CD14-positive monocyte (primary cell): Measurements from ENCODE around the gene ZNF653. TPM values are rescaled to one million over a fixed set of nuclear protein-coding genes. Genes with fewer than 3 reads are reported as not detected.
A peak's percentile ranks its signal among the peaks of the same experiment; 100 is the strongest.

Source experiments
- DNase-seq, 3 donors: peaks; one replicate each; pipeline ENCODE4 v3.0.0-alpha.2; 2011 to 2022
- H2AFZ ChIP-seq: 2 replicates; pipeline ENCODE4 v1.6.0; 2012; ENCODE audit warnings: mild to moderate bottlenecking, low read depth, low read length, inconsistent platforms; ENCODE audit not compliant: insufficient read depth, poor library complexity, severe bottlenecking
- H3K27ac ChIP-seq, 2 donors: 1 replicate in 1 of 2; 2 replicates in 1 of 2; pipeline ENCODE4 v1.5.1; 2012 to 2013; ENCODE audit warnings: low read length in 2 of 2, control low read depth in 1 of 2, inconsistent platforms in 1 of 2, low read depth in 1 of 2, mild to moderate bottlenecking in 1 of 2
- H3K27me3 ChIP-seq, 2 donors: one replicate each; pipeline versions ENCODE4 v1.6.0 to v1.6.1; 2011 to 2013; ENCODE audit warnings: low read length in 2 of 2; ENCODE audit not compliant: control insufficient read depth in 2 of 2, insufficient read depth in 2 of 2
- H3K36me3 ChIP-seq, 2 donors: replicated peaks in 1 of 2; 1 replicate in 1 of 2; 2 replicates in 1 of 2; pipeline versions ENCODE4 v1.5.1 to v1.6.1; 2012 to 2013; ENCODE audit warnings: low read length in 2 of 2, control low read depth in 1 of 2, inconsistent platforms in 1 of 2, mild to moderate bottlenecking in 1 of 2; ENCODE audit not compliant: insufficient read depth in 2 of 2, control insufficient read depth in 1 of 2
- H3K4me1 ChIP-seq, 2 donors: 1 replicate in 1 of 2; 2 replicates in 1 of 2; pipeline versions ENCODE4 v1.5.1 to v1.6.1; 2012 to 2013; ENCODE audit warnings: low read length in 2 of 2, control low read depth in 1 of 2, inconsistent platforms in 1 of 2, mild to moderate bottlenecking in 1 of 2, moderate library complexity in 1 of 2; ENCODE audit not compliant: insufficient read depth in 2 of 2, control insufficient read depth in 1 of 2
- H3K4me2 ChIP-seq: replicated peaks from 2 replicates; pipeline ENCODE3; 2012; ENCODE audit warnings: low read length, moderate library complexity, mild to moderate bottlenecking; ENCODE audit not compliant: poor library complexity, severe bottlenecking; ENCODE audit errors: extremely low read depth
- H3K4me3 ChIP-seq, 3 experiments: fragments of 200-600 bp in 1 of 3; sonication (generic) in 1 of 3; replicated peaks in 1 of 3; 1 replicate in 2 of 3; 2 replicates in 1 of 3; pipeline ENCODE4 v1.5.1; 2011 to 2013; ENCODE audit warnings: low read length in 3 of 3, mild to moderate bottlenecking in 3 of 3, control low read depth in 2 of 3, low read depth in 2 of 3, inconsistent platforms in 1 of 3, moderate library complexity in 1 of 3
- H3K79me2 ChIP-seq: 2 replicates; pipeline ENCODE4 v1.6.0; 2012; ENCODE audit warnings: mild to moderate bottlenecking, control low read depth, inconsistent platforms, low read length, moderate library complexity; ENCODE audit not compliant: insufficient read depth
- H3K9ac ChIP-seq: 2 replicates; pipeline ENCODE4 v1.6.0; 2017; ENCODE audit warnings: low read length, mild to moderate bottlenecking; ENCODE audit not compliant: insufficient read depth, poor library complexity, severe bottlenecking
- H3K9me3 ChIP-seq, 2 donors: replicated peaks in 1 of 2; 1 replicate in 1 of 2; 2 replicates in 1 of 2; pipeline versions ENCODE4 v1.5.1 to v1.6.1; 2012 to 2013; ENCODE audit warnings: low read length in 2 of 2, control low read depth in 1 of 2; ENCODE audit not compliant: control insufficient read depth in 1 of 2, insufficient read depth in 1 of 2
- H4K20me1 ChIP-seq: 2 replicates; pipeline ENCODE4 v1.6.0; 2012; ENCODE audit warnings: mild to moderate bottlenecking, low read length, control low read depth, moderate library complexity; ENCODE audit not compliant: insufficient read depth
- H3K27ac Mint-ChIP-seq, 7 donors: one replicate each; pipeline ENCODE4 v1.8.0; 2020; ENCODE audit warnings: mild to moderate bottlenecking in 7 of 7, mixed read lengths in 7 of 7, moderate library complexity in 6 of 7, inconsistent platforms in 2 of 7
- H3K27me3 Mint-ChIP-seq, 3 donors: one replicate each; pipeline ENCODE4 v1.8.0; 2021 to 2022; ENCODE audit warnings: low read depth in 3 of 3, mild to moderate bottlenecking in 3 of 3, mixed read lengths in 3 of 3, moderate library complexity in 3 of 3, inconsistent platforms in 1 of 3
- H3K36me3 Mint-ChIP-seq, 2 donors: one replicate each; pipeline ENCODE4 v1.8.0; 2020; ENCODE audit warnings: mixed read lengths in 2 of 2, inconsistent platforms in 1 of 2, mild to moderate bottlenecking in 1 of 2
- H3K4me1 Mint-ChIP-seq: one replicate; pipeline ENCODE4 v1.8.0; 2020; ENCODE audit warnings: mild to moderate bottlenecking, mixed read lengths
- H3K4me3 Mint-ChIP-seq, 2 donors: one replicate each; pipeline ENCODE4 v1.8.0; 2020; ENCODE audit warnings: mild to moderate bottlenecking in 2 of 2, mixed read lengths in 2 of 2, moderate library complexity in 1 of 2
- H3K9me3 Mint-ChIP-seq, 7 donors: one replicate each; pipeline ENCODE4 v1.8.0; 2020 to 2022; ENCODE audit warnings: mixed read lengths in 7 of 7, mild to moderate bottlenecking in 6 of 7, moderate library complexity in 6 of 7, inconsistent platforms in 2 of 7
- CTCF ChIP-seq: fragments of 200-600 bp; IDR thresholded peaks from one replicate; pipeline ENCODE4 v1.8.0; 2022; ENCODE audit warnings: antibody characterized with exemption, mild to moderate bottlenecking
- WGBS: methylation state at CpG from one replicate; pipeline ENCODE4 v1.1.5; 2013; ENCODE audit warnings: missing lambda C conversion rate; ENCODE audit not compliant: insufficient coverage; 5-methylcytosine and 5-hydroxymethylcytosine counted together
- intact Hi-C, 2 donors: fragments of 100-400 bp; cut with micrococcal nuclease; formaldehyde crosslinking; loops; one replicate each; pipeline versions ENCODE4 v1.15.0 to v1.15.1; 2023
- polyA plus RNA-seq, 3 donors: library from polyadenylated mRNA; depleted of rRNA in 1 of 3; unstranded in 2 of 3; stranded (reverse) in 1 of 3; fragments of 300-500 nt in 2 of 3; fragments of >200 nt in 1 of 3; fragmentation: Illumina TruSeq in 2 of 3; gene quantifications; 1 replicate in 2 of 3; 2 replicates in 1 of 3; pipeline ENCODE4 v1.2.3, GENCODE V29; 2012 to 2021

The ZNF653 gene
- polyA plus RNA-seq, 3 donors: 0.88 to 8.1 (median 1.2) TPM

GRCh38 chr19:11551603-11552235, 46.1 kb upstream of the ZNF653 start:
- Histone ChIP-seq H3K27ac (no peak overlapping the region), H4K20me1 (peaks cover 20% of the 10 kb centered on the region), H2AFZ (no peak overlapping the region), H3K36me3 (peaks cover 25 to 41% of the 10 kb centered on the region in 2 donors), H3K4me1 (peaks cover 0 to under 1% of the 10 kb centered on the region in 2 donors), H3K9ac (no peak overlapping the region), H3K9me3 (no peaks in the 10 kb centered on the region), H3K79me2 (peaks cover 5% of the 10 kb centered on the region), H3K27me3 (no peaks in the 10 kb centered on the region), H3K4me2 (no peak overlapping the region), H3K4me3 (no peak overlapping the region)
- Mint-ChIP-seq H3K27ac (peak overlapping the region in 1 of 7 donors; percentile 50), H3K36me3 (peaks cover 32 to 53% of the 10 kb centered on the region in 2 donors), H3K9me3 (peaks cover 0 to 3% (median 0%) of the 10 kb centered on the region in 7 donors), H3K4me1 (peaks cover 14% of the 10 kb centered on the region), H3K27me3 (no peaks in the 10 kb centered on the region), H3K4me3 (no peak overlapping the region)
- no peak for DNase-seq
- WGBS: 93% methylated on average over 25 of the region's 26 CpGs
- intact Hi-C loops: no loop called here
- no peak for TF ChIP-seq CTCF

- peaks cover 9% of the 10 kb centered on the region for H4K20me1 ChIP-seq
- no peaks in the 10 kb centered on the region for H3K9me3 ChIP-seq
- no peak overlapping the region for H3K4me3 Mint-ChIP-seq
- H3K9me3 Mint-ChIP-seq: peaks cover 0 to 3% (median 0%) of the 10 kb centered on the region in 7 donors
- peak overlapping the region in 2 of 7 donors; percentile 26 to 70 for H3K27ac Mint-ChIP-seq
- H3K9ac ChIP-seq: no peak overlapping the region
- H3K27me3 Mint-ChIP-seq: peaks cover 0 to 7% (median 2%) of the 10 kb centered on the region in 3 donors
- H3K27ac ChIP-seq: no peak overlapping the region
- intact Hi-C loops: no loop called here
- no peak for DNase-seq
- H3K36me3 ChIP-seq: peaks cover 22 to 36% of the 10 kb centered on the region in 2 donors
- 95% methylated on average over 7 of the region's 8 CpGs for WGBS
- no peak overlapping the region for H3K4me2 ChIP-seq
- no peaks in the 10 kb centered on the region for H3K27me3 ChIP-seq
- no peaks in the 10 kb centered on the region for H3K79me2 ChIP-seq
- H3K4me1 Mint-ChIP-seq: peaks cover under 1% of the 10 kb centered on the region
- no peak overlapping the region for H2AFZ ChIP-seq
- no peaks in the 10 kb centered on the region for H3K4me1 ChIP-seq
- TF ChIP-seq CTCF: no peak
- no peak overlapping the region for H3K4me3 ChIP-seq
- H3K36me3 Mint-ChIP-seq: peaks cover 23 to 39% of the 10 kb centered on the region in 2 donors
Observed at GRCh38 chr19:11550265-11550664, 44.6 kb upstream of the ZNF653 start.
